HepG2 (cell line): ENCODE data around the gene SMARCC1. TPM values are rescaled to one million over a fixed set of nuclear protein-coding genes. Genes with fewer than 3 reads are reported as not detected.

ENCODE experiments used
- ATAC-seq: fragments of 200-7000 bp; cut with Tn5 transposase; 3 replicates; pipeline ENCODE4 v1.9.1; 2020; ENCODE audit warnings: mild to moderate bottlenecking, moderate library complexity
- BruUV-seq: library from RNA; stranded (reverse); fragments of 400-500 nt; replicated peaks from 2 replicates; lab custom pipeline; 2021; lab: Mats Ljungman, UMichigan
- CTCF ChIA-PET: fragments of 300-600 bp; formaldehyde crosslinking; extraction: SDS; loops from one replicate; lab custom pipeline; 2021; ENCODE audit warnings: low total read pairs, inconsistent platforms, low intra/inter-chr PET ratio; lab: Yijun Ruan, JAX
- POLR2A ChIA-PET: fragments of 350-600 bp; sonication (Branson Sonifier 250); formaldehyde crosslinking; loops from one replicate; lab custom pipeline; 2020; ENCODE audit warnings: antibody characterized with exemption, inconsistent platforms; lab: Yijun Ruan, JAX
- DNase-seq: peaks from one replicate; pipeline ENCODE4 v3.0.0-alpha.2; 2015; ENCODE audit warnings: low spot score
- FAIRE-seq: peaks from 3 replicates; lab custom pipeline; 2011; peaks lifted over from hg19 to GRCh38; lab: Jason Lieb, UNC
- H2AFZ ChIP-seq: one replicate; pipeline ENCODE4 v1.6.1; 2011; ENCODE audit warnings: low read length, inconsistent platforms
- H3K27ac ChIP-seq: fragments of 300-600 bp; 3 replicates; pipeline ENCODE4 v1.8.0; 2011; ENCODE audit warnings: mixed run types, mild to moderate bottlenecking, mixed read lengths, low read length, inconsistent platforms; ENCODE audit not compliant: insufficient read depth; ENCODE audit errors: extremely low read length
- H3K27me3 ChIP-seq, 2 experiments: fragments of 200-600 bp in 1 of 2; 2 replicates in 1 of 2; 3 replicates in 1 of 2; pipeline versions ENCODE4 v1.6.0 to v1.8.0; 2011; ENCODE audit warnings: low read length in 2 of 2, mild to moderate bottlenecking in 2 of 2, moderate library complexity in 2 of 2, inconsistent platforms in 1 of 2; ENCODE audit not compliant: insufficient read depth in 2 of 2, control insufficient read depth in 1 of 2
- H3K36me3 ChIP-seq, 2 experiments: fragments of 200-600 bp in 1 of 2; replicated peaks in 1 of 2; 2 replicates in 1 of 2; 3 replicates in 1 of 2; pipeline versions ENCODE4 v1.5.1 to v1.8.0; 2011; ENCODE audit warnings: low read length in 2 of 2, inconsistent platforms in 1 of 2; ENCODE audit not compliant: insufficient read depth in 2 of 2, control insufficient read depth in 1 of 2
- H3K4me1 ChIP-seq: 2 replicates; pipeline ENCODE4 v1.5.1; 2012; ENCODE audit warnings: low read length, inconsistent platforms; ENCODE audit not compliant: insufficient read depth
- H3K4me2 ChIP-seq: 2 replicates; pipeline ENCODE4 v1.6.0; 2011; ENCODE audit warnings: low read depth, low read length, inconsistent platforms
- H3K4me3 ChIP-seq, 3 experiments: fragments of 200-600 bp in 1 of 3; sonication (generic), shearing (Covaris generic) in 1 of 3; replicated peaks in 1 of 3; 2 replicates each; pipeline ENCODE4 v1.5.1; 2011 to 2016; ENCODE audit warnings: low read length in 3 of 3, inconsistent platforms in 2 of 3, low read depth in 2 of 3, mild to moderate bottlenecking in 2 of 3, control low read depth in 1 of 3, mixed read lengths in 1 of 3; ENCODE audit not compliant: insufficient read depth in 1 of 3
- H3K79me2 ChIP-seq: one replicate; pipeline ENCODE4 v1.6.1; 2011; ENCODE audit warnings: low read length, inconsistent platforms; ENCODE audit not compliant: insufficient read depth
- H3K9ac ChIP-seq: 2 replicates; pipeline ENCODE4 v1.6.0; 2011; ENCODE audit warnings: mild to moderate bottlenecking, low read depth, low read length, inconsistent platforms; ENCODE audit not compliant: insufficient read depth
- H3K9me3 ChIP-seq: 2 replicates; pipeline ENCODE4 v1.5.1; 2012; ENCODE audit warnings: mild to moderate bottlenecking, low read length
- H4K20me1 ChIP-seq: 2 replicates; pipeline ENCODE4 v1.6.0; 2011; ENCODE audit warnings: inconsistent platforms, mild to moderate bottlenecking, low read length, moderate library complexity; ENCODE audit not compliant: insufficient read depth
- ATF1 ChIP-seq: IDR thresholded peaks from 2 replicates; pipeline ENCODE4 v1.6.1; 2016; ENCODE audit warnings: mild to moderate bottlenecking, control low read depth
- RBM22 ChIP-seq: fragments of 200-400 bp; formaldehyde crosslinking; optimal IDR thresholded peaks from 2 replicates; pipeline ENCODE3; 2017; ENCODE audit warnings: mild to moderate bottlenecking, low read length, moderate library complexity
- ZNF337 ChIP-seq: sonication (generic); formaldehyde crosslinking; IDR thresholded peaks from 2 replicates; pipeline ENCODE4 v1.5.1; 2020; ENCODE audit warnings: missing genetic modification reagents, low read depth, mild to moderate bottlenecking, borderline replicate concordance
- ZNF569 ChIP-seq: sonication (generic); formaldehyde crosslinking; IDR thresholded peaks from 2 replicates; pipeline ENCODE4 v1.5.0; 2020; ENCODE audit warnings: mild to moderate bottlenecking, missing genetic modification reagents, moderate library complexity, borderline replicate concordance
- ZSCAN12 ChIP-seq: sonication (generic); formaldehyde crosslinking; IDR thresholded peaks from 2 replicates; pipeline ENCODE4 v1.9.0; 2021; ENCODE audit warnings: mild to moderate bottlenecking, missing genetic modification reagents
- WGBS: methylation state at CpG from one replicate; pipeline ENCODE4 v1.1.6; 2017; ENCODE audit warnings: low lambda C conversion rate; 5-methylcytosine and 5-hydroxymethylcytosine counted together
- in situ Hi-C: cut with HindIII; loops from 2 replicates; pipeline ENCODE4 v1.10.0; 2017; ENCODE audit warnings: low pct_unique_long_range_greater_than_20kb; ENCODE audit not compliant: extremely low pct_ligation_motif_present
- intact Hi-C: fragments of 100-400 bp; cut with micrococcal nuclease; formaldehyde crosslinking; loops from one replicate; pipeline ENCODE4 v1.10.0; 2022; ENCODE audit not compliant: unreplicated experiment
- polyA plus RNA-seq, 8 experiments: library from polyadenylated mRNA; depleted of rRNA in 3 of 8; stranded (reverse) in 7 of 8; unstranded in 1 of 8; fragments of >200 nt; fragmentation: Illumina TruSeq in 4 of 8; extraction: Trizol in 4 of 8; gene quantifications; 2 replicates each; pipeline versions ENCODE4 v1.2.1 to v1.2.3, GENCODE V29; 2011 to 2016; ENCODE audit warnings: low read depth in 4 of 8, missing spikeins in 1 of 8, mixed read lengths in 1 of 8; ENCODE audit not compliant: insufficient read depth in 1 of 8
- total RNA-seq, 5 experiments: library from RNA; depleted of rRNA; stranded (reverse); fragments of >200 nt; fragmentation: Illumina TruSeq; extraction: Trizol; gene quantifications; 2 replicates each; pipeline ENCODE4 v1.2.3, GENCODE V29; 2016; ENCODE audit warnings: low read depth in 1 of 5
- TF ChIP-seq, protein P1 (sequence below): sonication (generic); formaldehyde crosslinking; IDR thresholded peaks from 2 replicates; pipeline ENCODE4 v1.4.0; 2020; ENCODE audit warnings: mild to moderate bottlenecking, missing genetic modification reagents
- TF ChIP-seq, protein P2 (sequence below): sonication (generic); formaldehyde crosslinking; IDR thresholded peaks from 2 replicates; pipeline ENCODE4 v1.4.0; 2020; ENCODE audit warnings: missing genetic modification reagents

SMARCC1 gene
- total and polyA plus RNA-seq, 2 of the 13 experiments (the other 11 are each of a cell fraction or from before 2014, with no cell fraction given), result 47.9 to 58.4 TPM

DNA sequence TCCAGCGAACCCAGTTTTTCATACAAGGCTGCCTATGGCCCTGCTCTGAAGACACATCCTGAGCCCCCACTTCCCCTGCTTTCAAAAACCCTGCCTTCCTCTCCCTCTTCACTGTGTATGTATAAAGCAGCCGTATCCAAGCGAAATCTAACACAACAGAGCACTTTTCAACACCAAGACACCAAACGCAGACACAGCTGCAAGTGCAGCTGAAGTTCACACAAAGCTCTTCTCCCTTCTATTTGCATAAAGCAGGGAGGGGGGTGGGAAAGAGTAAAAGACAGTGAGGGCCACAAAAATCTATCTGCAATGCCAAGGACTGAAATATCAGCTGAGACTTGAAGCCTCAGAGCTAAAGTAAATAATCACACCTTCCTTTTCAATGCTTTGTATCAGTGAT is 168.0 kb downstream of the SMARCC1 start:
- WGBS, result 92% methylated on average over 4 of the region's 4 CpGs
- Histone ChIP-seq H3K9me3 (no peaks in the 10 kb centered on the region), H3K27me3 (no peaks in the 10 kb centered on the region), H3K36me3 (peaks cover 18 to 77% of the 10 kb centered on the region in 2 experiments), H4K20me1 (no peaks in the 10 kb centered on the region), H3K9ac (no peak overlapping the region), H3K27ac (no peak overlapping the region), H3K4me2 (no peak overlapping the region), H3K4me3 (no peak overlapping the region), H3K79me2 (no peaks in the 10 kb centered on the region), H2AFZ (no peak overlapping the region), H3K4me1 (no peaks in the 10 kb centered on the region)
- ChIA-PET POLR2A (no interaction called here), CTCF (no interaction called here)
- ATAC-seq (no peak), DNase-seq (no peak), FAIRE-seq (no peak)
- intact Hi-C loops, result no loop called here
- TF ChIP-seq RBM22, result peak; percentile 51
- TF ChIP-seq, protein P1, sequence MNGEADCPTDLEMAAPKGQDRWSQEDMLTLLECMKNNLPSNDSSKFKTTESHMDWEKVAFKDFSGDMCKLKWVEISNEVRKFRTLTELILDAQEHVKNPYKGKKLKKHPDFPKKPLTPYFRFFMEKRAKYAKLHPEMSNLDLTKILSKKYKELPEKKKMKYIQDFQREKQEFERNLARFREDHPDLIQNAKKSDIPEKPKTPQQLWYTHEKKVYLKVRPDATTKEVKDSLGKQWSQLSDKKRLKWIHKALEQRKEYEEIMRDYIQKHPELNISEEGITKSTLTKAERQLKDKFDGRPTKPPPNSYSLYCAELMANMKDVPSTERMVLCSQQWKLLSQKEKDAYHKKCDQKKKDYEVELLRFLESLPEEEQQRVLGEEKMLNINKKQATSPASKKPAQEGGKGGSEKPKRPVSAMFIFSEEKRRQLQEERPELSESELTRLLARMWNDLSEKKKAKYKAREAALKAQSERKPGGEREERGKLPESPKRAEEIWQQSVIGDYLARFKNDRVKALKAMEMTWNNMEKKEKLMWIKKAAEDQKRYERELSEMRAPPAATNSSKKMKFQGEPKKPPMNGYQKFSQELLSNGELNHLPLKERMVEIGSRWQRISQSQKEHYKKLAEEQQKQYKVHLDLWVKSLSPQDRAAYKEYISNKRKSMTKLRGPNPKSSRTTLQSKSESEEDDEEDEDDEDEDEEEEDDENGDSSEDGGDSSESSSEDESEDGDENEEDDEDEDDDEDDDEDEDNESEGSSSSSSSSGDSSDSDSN (CRISPR knock-in tag), result no peak
- no TSS peak for BruUV-seq
- in situ Hi-C loops, result no loop called here

DNA sequence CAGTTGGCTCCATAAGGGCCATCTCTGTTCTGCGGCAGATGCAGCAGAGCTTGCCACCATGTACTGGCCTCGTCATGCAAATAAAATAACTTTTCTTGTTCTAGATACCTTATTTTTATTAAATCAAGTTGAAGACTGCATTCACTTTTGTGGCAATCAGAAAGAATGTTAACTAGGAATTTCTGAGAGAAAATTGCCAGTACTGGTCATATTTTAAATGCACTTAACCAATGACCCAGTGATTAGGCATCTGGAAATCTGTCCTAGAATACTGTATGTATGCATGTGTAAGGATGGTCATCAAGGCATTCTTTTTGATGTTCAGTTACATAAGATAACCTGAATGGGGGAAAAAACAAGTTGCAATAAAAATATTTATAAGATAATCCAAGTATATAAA is 168.8 kb downstream of the SMARCC1 start:
- in situ Hi-C loops, result no loop called here
- POLR2A ChIA-PET, result no interaction called here
- H3K79me2 ChIP-seq, result no peaks in the 10 kb centered on the region
- no peak overlapping the region for H3K27ac ChIP-seq
- CTCF ChIA-PET, result no interaction called here
- H3K4me3 ChIP-seq, result no peak overlapping the region
- H3K9ac ChIP-seq, result no peak overlapping the region
- no peaks in the 10 kb centered on the region for H4K20me1 ChIP-seq
- no peak for TF ChIP-seq ATF1 (CRISPR knock-in tag)
- TF ChIP-seq ZSCAN12 (CRISPR knock-in tag), result no peak
- no peak for TF ChIP-seq ZNF337 (CRISPR knock-in tag)
- TF ChIP-seq ZNF569, result no peak
- TF ChIP-seq, protein P2, sequence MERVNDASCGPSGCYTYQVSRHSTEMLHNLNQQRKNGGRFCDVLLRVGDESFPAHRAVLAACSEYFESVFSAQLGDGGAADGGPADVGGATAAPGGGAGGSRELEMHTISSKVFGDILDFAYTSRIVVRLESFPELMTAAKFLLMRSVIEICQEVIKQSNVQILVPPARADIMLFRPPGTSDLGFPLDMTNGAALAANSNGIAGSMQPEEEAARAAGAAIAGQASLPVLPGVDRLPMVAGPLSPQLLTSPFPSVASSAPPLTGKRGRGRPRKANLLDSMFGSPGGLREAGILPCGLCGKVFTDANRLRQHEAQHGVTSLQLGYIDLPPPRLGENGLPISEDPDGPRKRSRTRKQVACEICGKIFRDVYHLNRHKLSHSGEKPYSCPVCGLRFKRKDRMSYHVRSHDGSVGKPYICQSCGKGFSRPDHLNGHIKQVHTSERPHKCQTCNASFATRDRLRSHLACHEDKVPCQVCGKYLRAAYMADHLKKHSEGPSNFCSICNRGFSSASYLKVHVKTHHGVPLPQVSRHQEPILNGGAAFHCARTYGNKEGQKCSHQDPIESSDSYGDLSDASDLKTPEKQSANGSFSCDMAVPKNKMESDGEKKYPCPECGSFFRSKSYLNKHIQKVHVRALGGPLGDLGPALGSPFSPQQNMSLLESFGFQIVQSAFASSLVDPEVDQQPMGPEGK (CRISPR knock-in tag), result no peak
- H2AFZ ChIP-seq, result no peak overlapping the region
- H3K36me3 ChIP-seq, result peaks cover 16 to 77% of the 10 kb centered on the region in 2 experiments
- intact Hi-C loops, result no loop called here
- 94% methylated on average over 2 of the region's 2 CpGs for WGBS
- no peaks in the 10 kb centered on the region for H3K9me3 ChIP-seq
- no TSS peak for BruUV-seq
- H3K4me2 ChIP-seq, result no peak overlapping the region
- H3K27me3 ChIP-seq, result no peaks in the 10 kb centered on the region
- ATAC-seq (no peak), DNase-seq (no peak), FAIRE-seq (no peak)
- H3K4me1 ChIP-seq, result no peaks in the 10 kb centered on the region
